ENCODE results near the gene GPSM1.
"Not testable (repeated sequence)": the region's sequence is repeated elsewhere in the genome, so short reads cannot be mapped to it uniquely, and the experiment has no call there.

Gene GPSM1

DNA sequence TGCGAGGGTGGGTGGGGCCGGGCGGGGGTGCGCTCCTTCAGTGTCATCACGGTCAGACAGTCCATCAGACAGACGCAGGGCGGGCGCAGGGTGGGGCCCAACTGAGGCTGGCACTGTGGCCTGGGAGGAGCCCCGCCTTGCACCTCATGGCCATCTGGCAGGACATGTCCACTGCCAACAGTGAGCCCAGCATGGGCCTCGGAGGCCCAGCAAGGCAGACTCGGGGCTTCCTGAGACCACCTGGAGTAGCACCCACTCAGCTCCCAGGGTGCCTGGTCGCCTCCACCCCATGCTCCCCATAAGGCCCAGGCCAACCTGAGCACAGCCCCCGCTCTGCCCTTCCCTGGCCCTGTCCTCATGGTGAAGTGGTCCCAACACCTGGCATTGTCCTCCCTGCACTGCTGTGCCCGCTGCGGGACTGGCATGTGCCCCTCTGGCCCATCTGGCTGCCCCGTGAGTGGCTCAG lies 8.5 kb upstream of the GPSM1 start:
- DNase-seq: no peak

DNA sequence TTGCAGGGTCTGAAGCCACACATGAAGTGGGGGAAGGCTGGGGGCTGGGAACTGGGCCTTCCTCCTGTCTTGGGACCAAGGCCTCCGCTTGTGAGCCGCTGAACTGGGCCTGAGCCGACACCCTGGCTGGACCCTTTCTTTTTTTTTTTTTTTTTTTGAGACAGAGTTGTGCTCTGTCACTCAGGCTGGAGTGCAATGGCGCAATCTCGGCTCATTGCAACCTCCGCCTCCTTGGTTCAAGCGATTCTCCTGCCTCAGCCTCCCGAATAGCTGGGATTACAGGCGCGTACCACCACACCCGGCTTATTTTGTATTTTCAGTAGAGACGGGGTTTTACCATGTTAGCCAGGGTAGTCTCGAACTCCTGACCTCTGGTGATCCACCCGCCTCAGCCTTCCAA lies 8.1 kb upstream of the GPSM1 start:
- not testable (repeated sequence) for DNase-seq

DNA sequence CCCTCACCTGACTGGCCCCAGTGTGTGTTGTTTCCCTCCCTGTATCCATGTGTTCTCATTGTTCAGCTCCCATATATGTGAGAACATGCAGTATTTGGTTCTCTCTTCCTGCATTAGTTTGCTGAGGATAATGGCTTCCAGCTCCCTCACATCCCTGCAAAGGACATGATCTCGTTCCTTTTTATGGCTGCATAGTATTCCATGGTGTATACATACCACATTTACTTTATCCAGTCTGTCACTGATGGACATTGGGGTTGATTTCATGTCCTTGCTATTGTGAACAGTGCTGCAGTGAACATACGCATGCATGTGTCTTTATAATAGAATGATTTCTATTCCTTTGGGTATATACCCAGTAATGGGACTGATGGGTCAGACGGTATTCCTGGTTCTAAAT lies 7.4 kb upstream of the GPSM1 start:
- DNase-seq: not testable (repeated sequence)

DNA sequence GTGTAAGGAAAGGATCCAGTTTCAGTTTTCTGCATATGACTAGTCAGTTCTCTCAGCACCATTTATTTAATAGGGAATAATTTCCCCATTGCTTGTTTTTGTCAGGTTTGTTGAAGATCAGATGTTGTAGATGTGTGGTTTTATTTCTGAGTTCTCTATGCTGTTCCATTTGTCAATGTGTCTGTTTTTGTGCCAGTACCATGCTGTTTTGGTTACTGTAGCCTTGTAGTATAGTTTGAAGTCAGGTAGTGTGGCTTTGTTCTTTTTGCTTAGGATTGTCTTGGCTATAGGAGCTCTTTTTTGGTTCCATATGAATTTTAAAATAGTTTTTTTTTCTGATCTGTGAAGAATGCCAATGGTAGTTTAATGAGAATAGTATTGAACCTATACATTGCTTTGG lies 6.4 kb upstream of the GPSM1 start:
- DNase-seq: not testable (repeated sequence)

DNA sequence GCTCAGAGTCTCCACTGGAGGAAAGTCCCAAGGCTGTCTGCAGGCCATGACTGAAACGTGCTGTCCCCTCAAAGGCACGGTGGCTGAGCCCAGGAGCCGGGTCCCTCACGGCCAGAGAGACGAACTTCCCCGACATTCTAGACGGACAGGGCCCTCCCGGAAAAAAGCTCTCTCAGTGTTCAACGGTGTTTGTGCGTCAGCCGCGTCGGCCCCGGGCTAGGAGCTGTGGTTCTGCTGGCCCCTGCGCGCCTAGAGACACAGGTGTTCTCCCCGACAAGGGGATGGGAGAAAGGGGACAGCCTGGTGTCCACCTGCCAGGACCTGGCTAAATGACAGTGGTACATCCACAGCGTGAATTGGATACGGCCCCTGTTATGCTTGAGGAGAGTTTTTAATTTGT lies 5.8 kb upstream of the GPSM1 start:
- DNase-seq: no peak

DNA sequence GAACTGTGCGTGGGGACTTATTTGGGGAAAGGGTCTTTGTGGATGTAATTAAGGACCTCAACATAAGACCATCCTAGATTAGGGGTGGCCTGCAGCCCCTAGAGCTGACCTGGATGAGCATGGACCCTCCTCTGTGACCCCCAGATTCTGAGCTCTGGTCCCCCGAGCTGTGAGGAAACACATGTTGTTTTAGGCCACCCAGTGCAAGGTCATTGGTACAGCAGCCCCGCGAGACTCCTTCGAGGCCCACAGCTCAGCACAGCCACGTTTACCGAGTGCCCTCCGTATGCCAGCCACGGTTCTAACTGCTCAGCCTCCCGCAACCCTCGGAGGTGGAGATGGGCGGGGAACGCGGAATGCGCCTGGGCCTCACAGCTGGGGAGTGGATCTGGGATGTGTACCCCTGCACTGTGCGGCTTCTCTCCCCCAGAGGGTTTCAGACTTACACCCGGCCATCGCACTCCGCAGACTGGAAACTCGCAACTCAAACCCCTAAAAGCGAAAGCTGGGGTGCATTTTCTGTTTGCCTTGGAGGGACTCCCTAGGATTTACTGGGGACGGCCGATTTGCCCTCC lies 4.5 kb upstream of the GPSM1 start:
- DNase-seq: no peak

DNA sequence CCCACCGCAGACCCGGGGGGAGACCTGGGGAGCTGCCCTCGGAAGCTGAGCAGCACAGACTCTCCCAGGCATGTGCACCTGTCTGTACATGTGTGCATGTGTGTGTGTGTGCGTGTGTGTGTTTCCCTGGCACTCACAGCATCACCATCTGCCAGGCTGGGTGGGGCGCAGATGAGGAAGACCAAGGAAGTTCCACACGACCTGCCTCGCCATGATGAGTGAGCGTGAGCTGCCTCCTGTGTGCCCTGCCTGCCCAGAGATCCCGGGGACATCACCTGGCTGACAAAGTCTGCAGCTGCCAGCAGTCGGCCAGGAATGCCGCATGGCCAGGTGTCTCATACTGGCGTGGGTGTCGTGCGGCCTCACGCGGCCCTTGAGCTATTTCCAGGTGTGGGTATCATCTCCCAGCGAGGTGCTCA lies 4.0 kb upstream of the GPSM1 start:
- DNase-seq: no peak

DNA sequence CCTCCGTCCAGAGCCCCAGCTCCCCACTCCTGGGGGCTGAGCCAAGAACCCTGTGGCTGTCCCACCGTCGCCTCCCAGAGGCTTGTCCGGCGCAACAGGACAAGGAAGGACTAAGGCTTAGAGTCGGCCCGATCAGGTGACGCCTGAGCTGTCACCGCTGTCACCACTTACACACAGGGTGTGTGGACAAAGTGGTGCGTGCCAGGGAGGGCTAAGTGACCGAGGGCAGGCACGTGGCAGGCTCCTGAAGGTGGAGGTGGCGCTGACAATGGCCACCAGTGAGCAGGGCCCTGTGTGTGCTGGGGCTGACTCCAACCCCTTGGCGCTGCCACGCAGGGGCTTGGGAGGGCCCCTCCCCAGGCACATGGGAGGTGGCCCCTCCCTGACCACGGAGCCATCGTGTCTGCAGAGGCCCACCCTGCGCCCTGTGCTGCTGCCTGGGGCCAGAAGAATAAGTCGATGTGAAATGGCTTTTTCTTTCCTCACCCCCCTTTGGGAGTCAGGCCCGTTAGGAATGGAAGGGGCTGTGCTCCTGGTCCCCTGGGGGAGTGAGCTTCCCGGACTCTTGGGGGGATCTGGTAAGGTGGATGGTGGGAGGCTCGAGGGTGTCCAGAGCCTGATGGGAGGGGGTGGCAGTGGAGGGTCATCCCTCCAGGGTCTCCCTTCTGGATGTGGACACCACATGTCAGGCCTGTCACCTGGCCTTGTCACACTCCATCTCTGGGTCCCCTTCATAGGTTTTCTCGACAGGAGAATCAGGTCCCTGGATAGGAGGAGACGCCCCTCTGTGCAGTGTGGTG lies 2.6 kb upstream of the GPSM1 start:
- DNase-seq: no peak

DNA sequence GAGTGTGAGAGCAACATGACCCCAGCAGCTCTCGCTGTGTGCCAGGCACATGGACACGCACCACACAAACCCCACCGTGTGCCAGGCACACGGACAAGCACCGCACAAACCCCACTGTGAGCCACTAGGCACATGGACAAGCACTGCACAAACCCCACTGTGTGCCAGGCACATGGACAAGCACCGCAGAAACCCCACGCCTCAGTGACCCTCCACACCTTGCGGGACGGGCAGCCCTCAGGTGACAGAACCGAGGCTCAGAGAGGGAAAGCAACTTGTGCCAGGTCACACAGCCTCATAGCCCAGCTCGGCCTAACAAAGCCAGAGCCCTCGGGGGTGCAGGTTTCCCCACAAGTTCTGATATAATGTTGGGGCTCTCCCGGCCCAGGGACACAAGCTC lies 2.0 kb upstream of the GPSM1 start:
- DNase-seq: no peak

DNA sequence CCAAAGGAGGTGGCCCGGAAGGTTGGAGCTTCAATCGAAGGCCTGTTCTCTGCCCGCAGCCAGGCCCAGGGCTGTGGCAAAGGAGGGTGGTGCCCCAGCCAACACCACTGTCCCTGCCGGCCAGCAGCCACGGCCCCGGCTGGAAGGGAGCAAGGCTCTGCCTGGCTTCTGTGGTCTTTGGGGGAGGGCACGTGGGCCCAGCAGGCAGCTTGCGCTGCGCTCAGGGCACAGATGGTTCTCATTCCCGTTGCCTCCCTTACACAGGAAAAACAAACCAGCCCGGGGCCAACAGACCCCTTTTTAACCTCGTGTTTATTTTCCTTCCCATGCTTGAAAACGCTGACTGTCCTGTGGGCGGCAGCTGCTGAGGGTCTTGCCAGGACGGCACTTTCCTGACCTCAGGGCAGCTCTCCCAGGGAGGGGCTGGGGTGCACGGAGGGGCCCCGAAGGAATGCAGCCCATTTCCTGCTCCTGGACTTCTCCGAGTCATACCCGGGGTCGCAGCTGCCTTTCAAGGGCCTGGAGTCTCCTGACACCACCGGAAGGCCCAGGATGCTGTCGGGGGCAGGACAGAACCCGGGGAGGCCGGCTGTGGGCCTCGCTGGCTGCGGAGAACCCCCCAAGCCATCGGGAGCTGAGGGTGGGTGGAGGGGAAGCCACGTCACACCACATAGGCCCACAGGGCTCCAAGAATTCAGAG lies 1.1 kb upstream of the GPSM1 start:
- no peak for DNase-seq

DNA sequence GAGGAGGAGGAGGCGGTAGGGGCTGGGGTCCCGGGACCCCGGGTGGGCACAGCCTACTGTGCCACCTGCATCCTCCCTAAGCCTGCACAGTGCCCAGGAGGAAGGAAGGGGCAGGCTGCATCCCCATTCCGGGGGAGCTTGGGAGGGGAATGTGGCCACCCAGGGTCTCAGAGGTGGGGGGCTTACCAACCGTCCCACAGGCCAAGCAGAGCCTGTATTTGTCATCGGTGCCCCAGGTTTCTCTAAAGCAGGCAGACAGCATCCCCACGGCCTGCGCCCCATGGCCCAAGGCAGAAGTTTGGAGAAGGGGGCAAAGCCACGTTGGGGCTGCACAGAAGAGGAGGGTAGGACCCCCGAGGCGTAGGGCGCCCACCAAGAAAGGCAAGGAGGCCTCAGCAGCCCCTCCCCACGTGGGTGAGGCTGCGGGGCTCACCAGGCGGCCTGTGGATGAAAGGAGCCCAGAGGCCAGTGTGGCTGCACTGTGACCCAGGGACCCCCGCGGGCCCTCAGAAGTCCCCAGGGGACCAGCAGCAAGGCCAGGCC lies 507 bp upstream of the GPSM1 start:
- DNase-seq: no peak

DNA sequence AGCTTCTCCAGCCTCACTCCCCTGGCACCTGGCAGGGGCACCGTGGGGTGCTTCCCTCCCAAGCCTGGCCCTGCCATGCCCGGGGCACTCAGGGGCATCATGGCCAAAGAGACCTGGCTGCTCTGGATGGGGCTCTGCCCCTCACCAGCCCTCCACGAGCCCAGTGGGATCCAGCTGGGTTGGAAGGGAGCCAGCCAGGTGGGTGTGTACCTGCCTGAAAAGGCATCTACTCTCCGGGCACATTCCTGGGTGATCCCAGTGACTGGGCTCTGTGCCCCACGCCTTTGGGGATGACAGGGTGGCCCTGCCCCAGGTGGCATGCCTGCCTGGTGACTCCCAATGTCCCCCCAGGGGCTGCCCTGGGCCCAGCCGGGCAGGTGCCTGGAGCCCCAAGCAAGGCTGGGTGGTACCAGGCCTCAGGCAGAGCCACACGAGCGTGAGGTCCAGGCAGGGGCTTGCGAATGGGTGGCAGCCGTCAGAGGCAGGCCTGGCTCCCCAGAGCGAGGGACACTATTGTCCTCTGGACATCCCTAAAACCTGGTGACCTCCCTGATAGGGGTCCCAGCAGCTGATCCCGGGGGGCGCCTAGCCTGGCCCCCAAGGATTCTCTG lies 777 bp downstream of the GPSM1 start:
- DNase-seq: no peak

DNA sequence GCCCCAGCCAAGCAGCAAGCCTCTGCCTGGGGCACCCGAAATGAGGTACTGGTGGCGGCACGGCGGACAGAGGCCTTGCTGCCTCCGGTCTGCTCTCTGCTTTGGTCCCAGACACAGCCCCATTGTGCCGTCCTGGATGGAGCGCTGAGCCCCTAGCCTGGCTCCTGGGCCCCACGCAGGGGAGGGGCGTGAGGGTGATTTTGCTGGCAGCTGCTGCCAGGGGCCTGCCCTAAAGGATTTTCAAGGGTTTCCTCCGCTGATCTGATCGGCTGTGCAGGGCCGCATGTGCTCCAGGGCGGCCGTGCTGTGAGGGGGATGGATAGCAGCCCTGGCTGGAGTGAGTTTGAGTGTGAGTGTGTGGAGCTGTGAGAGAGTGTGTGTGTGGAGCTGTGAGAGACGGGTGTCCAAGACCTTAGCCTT lies 1.3 kb downstream of the GPSM1 start:
- no peak for DNase-seq

DNA sequence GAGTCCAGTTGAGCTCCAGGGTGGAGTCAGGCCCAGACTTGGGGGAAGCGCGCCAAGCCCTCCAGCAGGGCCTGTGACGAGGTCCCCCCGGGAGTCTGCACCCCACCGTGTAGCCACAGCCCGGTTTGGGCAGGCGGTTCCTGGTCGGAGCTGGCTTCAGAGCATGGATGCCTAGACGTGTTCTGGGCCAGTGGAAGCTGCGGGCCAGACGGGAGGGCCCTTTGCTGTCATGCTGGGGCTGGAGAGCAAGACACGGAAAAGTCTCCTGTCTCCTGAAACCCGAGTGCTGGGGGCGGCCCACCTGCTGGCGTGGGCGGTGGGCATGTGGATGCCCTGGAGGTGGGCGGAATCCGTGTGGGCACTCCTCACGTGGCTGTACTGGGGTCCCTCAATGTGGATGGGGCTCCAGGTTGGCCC lies 1.9 kb downstream of the GPSM1 start:
- no peak for DNase-seq

DNA sequence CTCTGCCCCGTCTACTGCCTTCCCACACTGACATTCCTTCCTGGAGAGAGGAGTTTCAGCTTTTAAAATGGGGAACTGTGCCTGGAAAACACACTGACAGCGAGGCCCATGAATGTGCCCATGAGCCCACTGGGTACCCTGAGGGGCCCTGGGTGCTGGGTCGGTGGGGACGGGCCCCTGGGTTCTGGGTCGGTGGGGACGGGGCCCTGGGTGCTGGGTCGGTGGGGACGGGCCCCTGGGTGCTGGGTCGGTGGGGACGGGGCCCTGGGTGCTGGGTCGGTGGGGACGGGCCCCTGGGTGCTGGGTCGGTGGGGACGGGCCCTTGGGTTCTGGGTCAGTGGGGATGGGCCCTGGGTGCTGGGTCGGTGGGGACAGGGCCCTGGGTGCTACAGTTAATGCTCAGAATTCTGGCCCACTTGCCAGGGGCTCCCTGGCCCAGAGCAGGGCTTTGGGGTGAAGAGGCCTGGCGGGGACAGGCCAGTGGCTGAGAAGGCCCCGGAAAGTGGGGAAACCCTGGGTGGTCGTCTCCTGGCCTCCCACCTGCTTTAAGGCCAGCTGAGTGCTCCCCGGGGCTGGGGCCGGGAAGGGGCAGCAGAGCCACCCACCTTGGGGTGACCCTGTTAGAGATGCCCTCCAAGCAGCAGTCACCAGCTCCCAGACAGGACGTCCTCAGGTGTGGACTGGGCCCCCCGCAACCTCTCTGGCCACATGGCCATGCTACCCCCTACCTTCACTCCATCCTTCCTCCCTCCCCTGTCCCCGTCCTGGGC lies 2.5 kb downstream of the GPSM1 start:
- DNase-seq: no peak

DNA sequence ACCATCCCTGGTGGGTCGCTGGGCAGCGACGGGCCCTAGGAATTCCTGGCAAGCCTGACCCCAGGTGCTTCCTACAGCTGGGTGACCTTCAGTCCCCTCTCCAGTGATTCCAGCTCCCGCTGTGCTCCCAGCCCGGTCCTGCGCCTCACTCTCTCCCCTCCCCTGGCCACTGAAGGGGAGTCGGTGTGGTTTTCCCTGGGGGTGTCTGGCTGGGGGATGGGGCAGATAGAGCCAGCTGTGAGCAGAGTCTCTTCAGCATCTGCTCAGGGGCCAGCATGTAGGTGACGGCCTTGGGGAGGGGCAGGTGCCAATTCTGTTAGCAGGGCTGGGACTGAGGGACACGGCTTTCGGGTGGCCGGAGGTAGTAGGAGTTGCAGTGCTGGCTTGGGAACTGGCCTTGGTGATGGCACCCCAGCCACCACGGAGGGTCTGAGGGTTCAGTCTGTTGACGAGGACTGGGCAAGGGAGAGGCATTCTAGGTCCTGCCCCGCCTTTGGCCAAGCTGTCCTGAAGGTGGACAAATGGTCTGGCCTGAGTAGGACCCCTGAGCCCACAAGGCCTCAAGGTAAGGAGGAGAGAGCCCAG lies 3.2 kb downstream of the GPSM1 start:
- no peak for DNase-seq

DNA sequence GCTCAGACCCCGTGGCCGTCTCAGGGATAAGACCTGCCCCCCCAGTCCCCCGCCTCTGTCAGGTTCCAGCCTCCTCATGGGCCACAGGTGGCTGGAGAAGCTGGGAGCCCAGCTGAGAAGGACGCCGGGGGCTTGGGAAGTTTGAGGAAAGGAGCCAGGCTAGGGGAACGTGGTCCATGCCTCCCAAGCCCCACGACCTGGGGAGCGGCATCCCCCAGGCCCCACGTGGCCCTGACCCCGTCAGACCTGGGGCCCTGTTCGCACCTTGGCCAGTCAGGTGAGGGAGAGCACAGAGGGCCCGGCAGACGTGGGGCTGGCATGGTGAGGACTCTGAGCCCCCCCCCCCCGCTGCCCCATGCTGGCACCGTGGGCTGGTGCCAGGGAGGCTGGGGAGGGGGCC lies 3.7 kb downstream of the GPSM1 start:
- DNase-seq: no peak

DNA sequence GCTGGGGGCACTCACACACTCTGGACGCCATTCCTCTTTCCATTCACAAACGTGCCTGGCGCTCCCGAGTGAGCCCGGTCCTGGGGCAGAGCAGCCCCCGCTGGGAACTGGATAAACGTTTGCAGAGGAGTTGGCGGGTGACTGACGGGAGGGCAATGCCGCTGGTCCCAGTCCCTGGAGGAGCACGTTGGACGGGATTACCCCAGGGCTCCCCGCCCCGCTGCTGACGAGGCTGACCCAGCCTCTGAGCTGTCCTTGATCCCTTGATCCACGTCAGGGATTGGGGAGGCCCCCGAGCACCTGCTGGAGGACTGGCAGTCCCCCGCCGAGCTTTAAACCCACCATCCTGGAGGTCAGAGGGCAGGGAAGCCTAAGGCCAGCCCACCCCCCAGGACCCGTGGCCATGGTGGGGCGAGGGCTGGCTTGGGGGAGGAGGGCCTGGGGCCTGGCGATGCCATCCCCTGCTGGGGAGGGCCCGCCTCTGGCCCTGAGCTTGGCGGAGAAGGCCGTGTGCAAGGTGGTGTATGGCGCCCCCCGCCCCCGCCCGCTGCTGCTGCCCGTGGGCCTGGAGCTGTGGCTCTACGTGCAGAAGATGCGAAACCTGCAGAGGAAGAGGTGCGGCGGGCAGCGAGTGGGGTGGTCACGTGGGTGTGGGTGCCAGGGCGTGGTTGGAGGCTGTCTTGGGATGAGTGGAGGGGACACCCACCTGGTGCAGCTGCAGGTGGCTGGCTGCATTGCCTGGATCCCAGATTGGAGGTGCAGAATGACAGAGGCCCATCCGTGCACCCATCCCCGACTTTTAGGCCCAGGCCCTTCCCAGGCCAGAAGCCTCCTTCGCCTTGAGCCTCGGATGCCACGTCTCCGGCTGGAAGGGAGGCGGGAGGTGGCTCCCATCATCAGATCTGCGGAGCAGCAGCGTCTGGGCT lies 4.5 kb downstream of the GPSM1 start:
- DNase-seq: no peak

DNA sequence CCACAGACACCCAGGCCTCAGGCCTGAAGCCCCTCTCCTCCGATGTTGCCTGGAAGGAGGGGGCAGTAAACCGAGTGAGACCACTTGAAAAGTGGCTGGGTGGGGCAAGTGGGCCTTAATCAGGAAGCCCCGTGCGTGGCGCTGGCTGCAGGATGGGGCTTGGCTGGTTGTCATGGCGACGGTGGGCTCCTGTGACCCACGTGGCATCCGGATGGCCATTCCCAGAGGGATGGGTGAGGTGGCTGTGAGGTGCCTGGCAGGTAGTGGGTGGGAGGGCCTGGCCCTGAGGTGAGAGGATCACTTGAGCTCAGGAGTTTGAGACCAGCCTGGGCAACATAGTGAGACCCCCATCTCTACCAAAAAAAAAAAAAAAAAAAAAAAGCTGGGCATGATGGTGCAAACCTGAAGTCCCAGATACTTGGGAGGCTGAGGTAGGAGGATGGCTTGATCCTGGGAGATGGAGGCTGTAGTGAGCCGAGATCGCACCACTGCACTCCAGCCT lies 5.2 kb downstream of the GPSM1 start:
- DNase-seq: no peak

DNA sequence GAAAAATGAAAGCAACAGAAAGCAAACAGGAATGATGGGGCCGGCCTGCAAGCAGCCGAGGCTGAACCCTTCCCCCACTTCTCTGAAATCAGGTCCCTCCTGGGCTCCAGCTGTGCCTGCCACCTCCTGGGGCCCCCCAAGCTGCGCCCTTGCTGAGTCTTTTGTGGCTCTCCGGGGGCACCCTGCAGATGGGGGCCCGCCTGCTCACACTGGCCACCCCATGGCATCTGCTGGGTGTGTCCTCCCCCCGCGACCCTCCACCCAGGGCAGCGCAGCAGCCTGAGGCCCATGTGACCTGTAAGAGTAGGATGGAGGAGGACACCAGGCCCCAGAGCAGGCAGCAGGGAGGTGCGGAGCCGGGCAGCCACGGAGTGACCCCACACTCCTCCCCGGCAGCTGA lies 5.7 kb downstream of the GPSM1 start:
- no peak for DNase-seq

DNA sequence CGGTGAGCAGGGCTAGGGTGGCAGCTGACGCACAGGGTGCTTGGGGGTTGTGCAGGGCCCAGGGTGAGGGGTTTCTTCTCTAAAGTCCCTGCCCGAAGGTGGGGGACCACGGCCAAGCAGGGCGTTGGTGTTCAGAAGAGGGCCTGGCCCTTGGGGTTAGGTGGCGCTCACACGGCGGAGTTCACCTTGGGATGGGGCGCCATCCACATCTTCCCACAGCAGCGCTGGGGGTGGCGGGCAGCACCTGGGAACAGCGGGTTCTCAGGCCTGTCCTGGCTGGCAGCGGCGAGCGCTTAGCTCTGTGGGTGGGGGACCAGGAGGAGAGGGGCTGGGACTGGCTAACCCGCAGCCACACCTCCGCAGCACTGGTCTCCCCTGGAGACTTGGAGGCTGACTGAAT lies 6.1 kb downstream of the GPSM1 start:
- DNase-seq: no peak

All from stimulated activated CD4-positive, alpha-beta T cell treated with anti-CD3 and anti-CD28 coated beads, Interleukin-4, amount 100 ng/mL, for 1 hour (primary cell).